Osteoblast (primary cell): ENCODE data around the gene FRMD4A. TPM values are rescaled to one million over a fixed set of nuclear protein-coding genes. Genes with fewer than 3 reads are reported as not detected.

Experiments used
- DNase-seq: peaks from one replicate; pipeline ENCODE4 v3.0.0; 2011; ENCODE audit warnings: low spot score, mixed read lengths; ENCODE audit not compliant: insufficient read length; ENCODE audit errors: missing footprints
- H2AFZ ChIP-seq: 2 replicates; pipeline ENCODE4 v1.6.0; 2011; ENCODE audit warnings: mild to moderate bottlenecking, low read length
- H3K27ac ChIP-seq: 2 replicates; pipeline ENCODE4 v1.5.1; 2011; ENCODE audit warnings: mild to moderate bottlenecking, low read depth, low read length, moderate library complexity
- H3K27me3 ChIP-seq: 2 replicates; pipeline ENCODE4 v1.6.0; 2012; ENCODE audit warnings: mild to moderate bottlenecking, control low read depth, inconsistent platforms, low read length, moderate library complexity; ENCODE audit not compliant: insufficient read depth
- H3K36me3 ChIP-seq: 2 replicates; pipeline ENCODE4 v1.5.1; 2011; ENCODE audit warnings: mild to moderate bottlenecking, low read length, control low read depth, moderate library complexity; ENCODE audit not compliant: insufficient read depth
- H3K4me1 ChIP-seq: 2 replicates; pipeline ENCODE4 v1.5.1; 2011; ENCODE audit warnings: mild to moderate bottlenecking, low read length, control low read depth, moderate library complexity; ENCODE audit not compliant: insufficient read depth
- H3K4me2 ChIP-seq: 2 replicates; pipeline ENCODE4 v1.6.0; 2011; ENCODE audit warnings: mild to moderate bottlenecking, low read length; ENCODE audit not compliant: insufficient read depth
- H3K4me3 ChIP-seq: fragments of 200-600 bp; sonication (generic); 3 replicates; pipeline ENCODE4 v1.5.1; 2012; ENCODE audit warnings: mild to moderate bottlenecking, low read length, inconsistent platforms; ENCODE audit not compliant: insufficient read depth
- H3K79me2 ChIP-seq: 2 replicates; pipeline ENCODE4 v1.6.0; 2012; ENCODE audit warnings: mild to moderate bottlenecking, low read length, control low read depth, inconsistent platforms; ENCODE audit not compliant: insufficient read depth
- H3K9me3 ChIP-seq: 2 replicates; pipeline ENCODE4 v1.5.1; 2011; ENCODE audit warnings: low read depth, low read length, control low read depth
- H4K20me1 ChIP-seq: 2 replicates; pipeline ENCODE4 v1.6.0; 2012; ENCODE audit warnings: mild to moderate bottlenecking, low read length, control low read depth; ENCODE audit not compliant: insufficient read depth
- CTCF ChIP-seq: IDR thresholded peaks from 2 replicates; pipeline ENCODE4 v1.5.1; 2011; ENCODE audit warnings: mild to moderate bottlenecking, low read depth, low read length, moderate library complexity; ENCODE audit errors: extremely low read depth
- total RNA-seq: library from RNA; depleted of rRNA; stranded (reverse); fragments of >200 nt; gene quantifications from 2 replicates; pipeline ENCODE4 v1.2.3, GENCODE V29; 2012

FRMD4A gene
- total RNA-seq, 1 donor = 41.3 TPM

- Histone ChIP-seq H4K20me1 (no peaks in the 10 kb centered on the region), H3K9me3 (no peaks in the 10 kb centered on the region), H3K4me3 (no peak overlapping the region), H3K27ac (no peak overlapping the region), H3K79me2 (no peaks in the 10 kb centered on the region), H3K4me2 (no peak overlapping the region), H2AFZ (no peak overlapping the region), H3K36me3 (no peaks in the 10 kb centered on the region), H3K4me1 (no peaks in the 10 kb centered on the region), H3K27me3 (no peaks in the 10 kb centered on the region)
- TF ChIP-seq CTCF = no peak
- no peak for DNase-seq
Measured at GRCh38 chr10:14016931-14017333, 313.8 kb downstream of the FRMD4A start.

GRCh38 chr10:14016011-14016536 is 314.6 kb downstream of the FRMD4A start:
- no peaks in the 10 kb centered on the region for H4K20me1 ChIP-seq
- no peak overlapping the region for H3K27ac ChIP-seq
- no peak for TF ChIP-seq CTCF

GRCh38 chr10:14014423-14014822 is 316.3 kb downstream of the FRMD4A start:
- H2AFZ ChIP-seq = no peak overlapping the region

More at GRCh38 chr10:14016011-14016536, 314.6 kb downstream of the FRMD4A start:
- no peaks in the 10 kb centered on the region for H3K36me3 ChIP-seq
- no peak overlapping the region for H2AFZ ChIP-seq
- H3K79me2 ChIP-seq = no peaks in the 10 kb centered on the region
- no peaks in the 10 kb centered on the region for H3K27me3 ChIP-seq
- DNase-seq = no peak
- H3K4me1 ChIP-seq = no peaks in the 10 kb centered on the region
- H3K4me3 ChIP-seq = no peak overlapping the region
- H3K4me2 ChIP-seq = no peak overlapping the region
- H3K9me3 ChIP-seq = no peaks in the 10 kb centered on the region

More at GRCh38 chr10:14014423-14014822, 316.3 kb downstream of the FRMD4A start:
- no peak for DNase-seq
- Histone ChIP-seq H3K27me3 (no peaks in the 10 kb centered on the region), H3K9me3 (no peaks in the 10 kb centered on the region), H3K4me2 (no peak overlapping the region), H3K27ac (no peak overlapping the region), H3K79me2 (no peaks in the 10 kb centered on the region), H4K20me1 (no peaks in the 10 kb centered on the region), H3K4me1 (peaks cover 15% of the 10 kb centered on the region), H3K4me3 (no peak overlapping the region), H3K36me3 (no peaks in the 10 kb centered on the region)
- TF ChIP-seq CTCF = no peak
